Superior temporal gyrus (tissue), 1 donor: ENCODE data around the gene IL12A.

Experiments
- DNase-seq: peaks from one replicate; pipeline ENCODE4 v3.0.0-alpha.2; 2016; ENCODE audit errors: extremely low spot score

IL12A gene

GRCh38 chr3:160027541-160028195 lies 39.0 kb downstream of the IL12A start:
- DNase-seq, result no peak

- DNase-seq, result peak; percentile 56
Observed at GRCh38 chr3:160035757-160036156, 47.1 kb downstream of the IL12A start.

- DNase-seq, result peak; percentile 30
Observed at GRCh38 chr3:160038862-160039562, 50.4 kb downstream of the IL12A start.

GRCh38 chr3:160040181-160040580 lies 51.5 kb downstream of the IL12A start:
- DNase-seq, result no peak

GRCh38 chr3:160041465-160041864 lies 52.8 kb downstream of the IL12A start:
- no peak for DNase-seq

GRCh38 chr3:160044121-160044520 lies 55.5 kb downstream of the IL12A start:
- no peak for DNase-seq
